ENCODE data around the gene ARL6IP4. TPM values are rescaled to one million over a fixed set of nuclear protein-coding genes. Genes with fewer than 3 reads are reported as not detected.
A peak's percentile ranks its signal among the peaks of the same experiment; 100 is the strongest.

Gene ARL6IP4
- total RNA-seq, 1 donor from 2014 or later, result 173 TPM

- no peak for DNase-seq (ENCODE audit: low read depth, low spot score)
- Mint-ChIP-seq H3K36me3 (ENCODE audit: low read depth) (no peaks in the 10 kb centered on the region), H3K9me3 (no peaks in the 10 kb centered on the region), H3K4me1 (peaks cover 43% of the 10 kb centered on the region), H3K4me3 (peak overlapping the region; percentile 86), H3K27ac (ENCODE audit: unreplicated experiment) (no peak overlapping the region), H3K27me3 (ENCODE audit: low read depth) (peaks cover 3% of the 10 kb centered on the region)
- no peak for TF ChIP-seq CTCF (conservative IDR thresholded peaks at IDR 0.05)
These were observed 1.4 kb downstream of the ARL6IP4 start for GRCh38 chr12:122981587-122982476.

GRCh38 chr12:122982477-122982815 lies 2.0 kb downstream of the ARL6IP4 start:
- Mint-ChIP-seq H3K27ac (ENCODE audit: unreplicated experiment) (no peak overlapping the region), H3K9me3 (no peaks in the 10 kb centered on the region), H3K4me3 (peak overlapping the region; percentile 86), H3K27me3 (ENCODE audit: low read depth) (peaks cover 3% of the 10 kb centered on the region), H3K4me1 (peaks cover 43% of the 10 kb centered on the region), H3K36me3 (ENCODE audit: low read depth) (no peaks in the 10 kb centered on the region)
- no peak for TF ChIP-seq CTCF (conservative IDR thresholded peaks at IDR 0.05)
- DNase-seq (ENCODE audit: low read depth, low spot score), result no peak

- Mint-ChIP-seq H3K36me3 (ENCODE audit: low read depth) (no peaks in the 10 kb centered on the region), H3K9me3 (no peaks in the 10 kb centered on the region), H3K27ac (ENCODE audit: unreplicated experiment) (peak overlapping the region; percentile 43), H3K4me1 (peaks cover 43% of the 10 kb centered on the region), H3K4me3 (peak overlapping the region; percentile 86), H3K27me3 (ENCODE audit: low read depth) (peaks cover 3% of the 10 kb centered on the region)
- TF ChIP-seq CTCF (conservative IDR thresholded peaks at IDR 0.05), result no peak
- no peak for DNase-seq (ENCODE audit: low read depth, low spot score)
These were observed 2.7 kb downstream of the ARL6IP4 start for GRCh38 chr12:122982963-122983788.

GRCh38 chr12:122983789-122984515 lies 3.5 kb downstream of the ARL6IP4 start:
- Mint-ChIP-seq H3K4me1 (peaks cover 43% of the 10 kb centered on the region), H3K9me3 (no peaks in the 10 kb centered on the region), H3K27me3 (ENCODE audit: low read depth) (peaks cover 3% of the 10 kb centered on the region), H3K4me3 (peak overlapping the region; percentile 86), H3K36me3 (ENCODE audit: low read depth) (no peaks in the 10 kb centered on the region), H3K27ac (ENCODE audit: unreplicated experiment) (peak overlapping the region; percentile 98)
- DNase-seq (ENCODE audit: low read depth, low spot score), result no peak
- no peak for TF ChIP-seq CTCF (conservative IDR thresholded peaks at IDR 0.05)

GRCh38 chr12:122984612-122985337 lies 4.3 kb downstream of the ARL6IP4 start:
- no peak for TF ChIP-seq CTCF (conservative IDR thresholded peaks at IDR 0.05)
- Mint-ChIP-seq H3K4me3 (peak overlapping the region; percentile 86), H3K36me3 (ENCODE audit: low read depth) (no peaks in the 10 kb centered on the region), H3K9me3 (no peaks in the 10 kb centered on the region), H3K27ac (ENCODE audit: unreplicated experiment) (peak overlapping the region; percentile 98), H3K27me3 (ENCODE audit: low read depth) (peaks cover 3% of the 10 kb centered on the region), H3K4me1 (peaks cover 42% of the 10 kb centered on the region)
- DNase-seq (ENCODE audit: low read depth, low spot score), result peak; percentile 40

All from neural crest cell (in vitro differentiated cells).